Activated CD8-positive, alpha-beta memory T cell treated with anti-CD3 and anti-CD28 coated beads, Interleukin-2, amount 50 U/mL, for 1 hour (primary cell): ENCODE data around the gene C16orf96.

Experiments used
- DNase-seq: peaks from one replicate; pipeline ENCODE4 v3.0.0-alpha.2; 2020; ENCODE audit errors: extremely low read depth

Gene C16orf96

DNA sequence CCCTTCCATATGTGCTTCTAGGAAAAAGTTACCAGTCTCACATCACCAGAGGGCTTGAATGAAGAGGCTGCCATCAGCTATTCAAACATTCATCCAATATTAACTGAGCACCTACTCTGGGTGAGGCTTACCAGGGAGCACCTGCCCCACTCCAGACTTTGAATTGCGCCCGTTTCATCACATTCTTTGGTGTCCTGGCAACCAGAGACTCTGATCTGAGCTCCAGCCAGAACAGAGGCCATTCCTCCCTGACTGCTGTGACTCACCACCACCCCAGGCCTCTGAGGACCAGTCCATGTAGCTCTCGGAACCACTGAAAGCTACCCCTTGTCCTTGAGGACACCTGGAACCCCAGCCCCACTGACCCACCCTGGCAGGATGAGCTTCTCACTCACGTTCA lies at the start of gene C16orf96:
C16orf96 (plus strand) TSS at position 229 of the 400 bp plus-strand sequence; CDS start at position 379, 150 bp downstream.
- no peak for DNase-seq

DNA sequence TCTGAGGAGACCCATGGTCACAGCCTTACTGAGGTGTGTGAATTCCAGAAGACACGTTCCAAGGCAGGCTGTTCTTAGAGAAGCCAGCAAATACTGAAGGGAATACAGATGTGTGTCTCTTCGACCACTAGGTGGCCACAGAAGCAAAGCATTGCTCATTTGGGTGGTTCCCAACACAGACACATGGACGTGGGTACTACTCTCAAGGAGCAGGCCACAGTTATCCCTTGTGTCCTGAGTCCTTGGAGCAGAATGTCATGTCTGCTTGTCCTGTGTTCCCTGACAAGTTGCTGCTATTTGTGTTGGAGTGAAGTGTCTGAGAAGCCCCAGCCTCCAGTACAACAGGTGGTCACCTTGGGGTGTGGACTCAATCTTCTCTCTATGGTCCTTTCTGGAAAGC lies 49.7 kb upstream of the C16orf96 start:
- peak; percentile 20 for DNase-seq

DNA sequence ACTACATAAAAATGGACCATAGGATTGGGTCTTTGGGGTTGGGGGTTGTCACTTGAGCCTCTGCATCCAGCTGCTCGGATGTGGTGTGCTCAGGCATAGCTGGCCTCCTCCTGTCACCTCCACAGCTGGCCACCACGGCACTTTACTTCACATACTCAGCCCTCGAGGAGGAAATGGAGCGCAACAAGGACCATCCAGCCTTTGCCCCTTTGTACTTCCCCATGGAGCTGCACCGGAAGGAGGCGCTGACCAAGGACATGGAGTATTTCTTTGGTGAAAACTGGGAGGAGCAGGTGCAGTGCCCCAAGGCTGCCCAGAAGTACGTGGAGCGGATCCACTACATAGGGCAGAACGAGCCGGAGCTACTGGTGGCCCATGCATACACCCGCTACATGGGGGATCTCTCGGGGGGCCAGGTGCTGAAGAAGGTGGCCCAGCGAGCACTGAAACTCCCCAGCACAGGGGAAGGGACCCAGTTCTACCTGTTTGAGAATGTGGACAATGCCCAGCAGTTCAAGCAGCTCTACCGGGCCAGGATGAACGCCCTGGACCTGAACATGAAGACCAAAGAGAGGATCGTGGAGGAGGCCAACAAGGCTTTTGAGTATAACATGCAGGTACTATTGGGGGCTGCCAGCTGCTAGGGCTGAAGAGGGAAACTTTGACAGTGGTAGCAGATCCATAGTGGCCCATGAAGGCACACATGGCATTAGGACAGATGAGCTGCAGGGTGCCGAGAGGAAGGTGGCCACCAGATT lies 48.4 kb upstream of the C16orf96 start:
- DNase-seq, result no peak

DNA sequence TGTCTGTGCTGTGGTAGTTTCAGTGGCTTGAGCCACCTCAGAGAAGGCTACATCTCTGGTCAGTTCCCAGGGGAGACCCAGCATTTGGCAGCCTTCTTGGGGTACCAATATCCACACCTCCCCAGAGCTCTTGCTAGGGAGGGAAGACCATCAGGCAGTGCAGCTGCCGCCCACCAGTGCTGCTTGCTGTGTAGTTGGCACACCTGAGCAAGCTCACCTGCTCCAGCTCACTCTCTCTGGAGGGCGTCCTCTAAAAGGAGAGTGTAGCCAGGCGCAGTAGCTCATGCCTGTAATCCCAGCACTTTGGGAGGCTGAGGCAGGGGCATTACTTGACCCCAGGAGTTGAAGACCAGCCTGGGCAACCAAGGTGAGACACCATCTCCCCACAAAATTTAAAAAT lies 47.3 kb upstream of the C16orf96 start:
- no peak for DNase-seq

DNA sequence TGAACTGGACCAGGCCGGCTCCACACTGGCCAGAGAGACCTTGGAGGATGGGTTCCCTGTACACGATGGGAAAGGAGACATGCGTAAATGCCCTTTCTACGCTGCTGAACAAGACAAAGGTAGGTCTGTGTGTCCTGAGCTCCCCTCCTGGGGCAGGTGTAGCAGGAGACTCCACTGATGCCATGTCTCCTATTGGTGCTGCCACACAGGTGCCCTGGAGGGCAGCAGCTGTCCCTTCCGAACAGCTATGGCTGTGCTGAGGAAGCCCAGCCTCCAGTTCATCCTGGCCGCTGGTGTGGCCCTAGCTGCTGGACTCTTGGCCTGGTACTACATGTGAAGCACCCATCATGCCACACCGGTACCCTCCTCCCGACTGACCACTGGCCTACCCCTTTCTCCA lies 46.7 kb upstream of the C16orf96 start:
- DNase-seq, result no peak

DNA sequence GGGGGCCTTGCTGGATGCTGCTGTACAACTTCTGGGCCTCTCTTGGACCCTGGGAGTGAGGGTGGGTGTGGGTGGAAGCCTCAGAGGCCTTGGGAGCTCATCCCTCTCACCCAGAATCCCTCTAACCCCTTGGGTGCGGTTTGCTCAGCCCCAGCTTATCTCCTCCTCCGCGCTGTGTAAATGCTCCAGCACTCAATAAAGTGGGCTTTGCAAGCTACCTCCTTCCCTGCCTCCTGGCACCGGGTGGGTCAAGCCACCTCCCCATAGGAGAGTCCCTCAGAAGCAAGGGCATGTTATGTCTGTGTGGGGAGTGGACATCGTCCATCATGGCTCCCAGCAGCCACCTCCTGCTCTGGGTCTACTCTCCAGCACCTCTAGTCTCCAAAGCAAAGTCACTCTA lies 46.0 kb upstream of the C16orf96 start:
- no peak for DNase-seq

DNA sequence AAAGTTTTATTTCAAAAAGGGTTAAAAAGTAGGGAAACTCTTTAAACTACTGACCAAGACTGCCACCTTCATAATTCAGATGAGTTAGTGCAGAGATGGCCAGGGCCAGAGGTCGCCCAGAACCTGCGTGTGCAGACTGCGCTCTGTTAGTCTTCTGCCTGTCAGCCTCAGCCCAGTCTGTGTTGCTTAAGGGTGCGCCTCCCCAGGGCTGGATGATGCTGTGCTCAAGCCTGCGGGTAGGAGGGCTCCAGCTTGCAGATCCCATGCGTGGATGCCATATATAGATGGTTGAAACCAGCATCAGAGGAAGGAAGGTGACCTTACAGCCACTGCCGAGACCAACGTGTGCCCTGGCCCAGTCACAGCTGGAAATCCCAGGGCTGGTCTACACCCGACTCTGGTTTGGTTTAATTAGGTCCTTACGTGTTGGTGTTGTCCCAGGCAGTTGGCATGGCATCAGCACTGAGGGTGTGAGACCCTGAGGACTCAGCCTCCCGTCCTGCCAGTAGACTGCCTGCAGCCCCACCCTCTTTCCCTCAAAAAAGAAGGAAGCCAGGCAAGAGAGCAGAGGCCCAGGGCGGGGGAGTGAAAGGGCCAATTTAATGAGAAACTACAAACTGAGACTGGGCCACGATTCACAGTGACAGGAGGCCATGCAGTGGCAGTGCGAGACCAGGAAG lies 45.3 kb upstream of the C16orf96 start:
- DNase-seq, result no peak

DNA sequence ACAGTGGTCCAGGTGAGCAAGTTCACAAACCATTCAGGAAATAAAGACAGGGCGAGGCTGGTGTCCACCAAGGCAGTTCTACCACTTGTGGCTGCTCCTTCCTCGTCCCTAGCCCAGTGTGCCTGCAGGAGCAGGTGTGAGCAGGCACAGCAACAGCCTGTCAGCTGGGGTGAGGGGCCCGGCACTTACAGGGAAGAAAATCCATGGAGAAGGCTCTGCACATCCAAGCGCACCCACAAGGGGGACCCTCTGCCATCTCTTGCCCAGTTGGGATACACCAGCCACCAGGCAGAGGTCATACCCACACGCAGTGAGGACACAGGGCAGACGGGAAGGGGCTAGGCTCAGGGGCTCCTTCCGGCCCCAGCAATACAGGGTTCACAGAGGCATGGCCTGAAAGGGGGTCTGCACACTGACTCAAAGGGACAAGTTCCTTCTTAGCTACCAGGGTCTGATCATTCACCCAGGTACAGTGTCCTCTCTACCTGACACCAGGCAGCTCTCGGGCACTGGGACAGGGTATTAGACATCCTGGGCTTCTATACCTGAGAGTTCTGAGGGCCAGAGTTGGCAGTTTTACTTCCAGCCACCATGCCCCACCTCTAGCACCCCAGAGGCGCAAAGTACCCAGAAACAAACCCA lies 44.6 kb upstream of the C16orf96 start:
- no peak for DNase-seq

DNA sequence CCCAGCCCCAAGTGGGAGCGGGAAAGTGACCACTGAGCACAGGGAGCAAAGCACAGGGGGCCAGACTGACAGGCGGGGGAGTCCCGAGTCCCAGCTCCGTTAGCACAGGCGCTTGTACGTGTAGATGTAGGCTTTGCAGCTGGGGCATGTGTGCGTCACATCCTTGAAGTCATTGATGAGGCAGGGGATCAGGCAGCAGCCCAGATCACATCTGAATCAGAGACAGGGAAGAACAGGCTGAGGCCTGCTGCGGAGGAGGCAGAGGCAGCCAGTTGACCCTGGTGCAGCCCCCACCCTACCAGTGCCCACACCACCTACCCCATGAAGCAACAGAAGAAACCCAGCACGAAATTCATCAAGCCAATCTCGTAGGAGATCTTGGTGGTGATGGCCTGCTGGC lies 43.7 kb upstream of the C16orf96 start:
- DNase-seq, result no peak

DNA sequence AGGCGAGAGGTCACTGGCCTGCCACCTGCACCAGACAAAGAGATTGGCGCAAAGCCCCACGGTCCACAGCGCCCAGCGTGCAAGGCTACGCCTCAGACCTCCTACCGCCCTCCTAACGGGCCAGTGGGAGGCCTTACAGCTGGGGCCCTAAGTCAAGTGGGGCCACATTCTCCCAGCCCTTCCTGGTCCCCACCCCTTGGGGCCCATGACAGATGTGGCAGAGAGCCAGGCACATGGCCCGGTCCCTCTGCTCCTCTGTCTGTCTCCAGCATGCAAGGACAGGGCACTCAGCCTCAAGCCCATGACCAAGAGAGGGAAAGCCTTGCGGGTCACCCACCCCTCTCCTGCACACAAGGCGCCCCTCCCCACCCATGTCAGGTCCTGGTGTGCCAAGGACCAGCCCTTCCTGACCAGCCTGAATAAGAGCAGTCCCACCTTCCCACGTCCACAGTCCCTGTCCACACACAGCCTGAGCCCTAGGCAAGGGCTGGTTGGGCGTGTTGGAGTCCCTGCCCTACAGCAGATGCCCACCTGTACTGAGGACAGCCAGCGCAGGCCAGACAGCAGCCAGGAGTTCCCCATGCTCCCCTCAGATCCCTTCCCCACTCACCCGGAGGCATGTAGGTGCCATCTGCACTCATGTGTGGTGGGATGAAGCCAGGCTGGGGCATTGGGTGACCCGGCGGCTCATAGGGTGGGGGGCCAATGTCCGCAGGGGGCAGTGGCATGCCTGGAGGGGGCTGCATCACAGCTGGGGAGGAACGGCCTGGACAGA lies 42.9 kb upstream of the C16orf96 start:
- no peak for DNase-seq

DNA sequence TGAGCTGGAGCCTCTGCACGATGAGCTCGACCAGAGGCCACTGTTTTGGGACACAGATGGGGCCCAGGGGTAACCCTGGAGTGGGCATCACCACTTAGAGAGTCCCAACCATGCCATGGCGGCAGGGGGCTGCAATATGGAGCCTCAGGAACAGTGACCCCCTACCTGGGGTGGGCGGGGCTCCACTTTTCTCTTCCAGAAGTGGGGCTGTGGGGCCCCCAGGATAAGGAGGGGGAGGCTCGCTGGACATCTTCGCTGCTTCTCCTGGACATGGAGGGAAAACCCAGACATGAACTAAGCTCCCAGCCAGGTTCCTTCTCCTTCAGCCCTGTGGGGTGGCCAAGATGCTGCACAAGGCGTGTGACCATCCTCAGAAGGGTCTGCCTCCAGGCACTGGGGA lies 42.3 kb upstream of the C16orf96 start:
- no peak for DNase-seq

DNA sequence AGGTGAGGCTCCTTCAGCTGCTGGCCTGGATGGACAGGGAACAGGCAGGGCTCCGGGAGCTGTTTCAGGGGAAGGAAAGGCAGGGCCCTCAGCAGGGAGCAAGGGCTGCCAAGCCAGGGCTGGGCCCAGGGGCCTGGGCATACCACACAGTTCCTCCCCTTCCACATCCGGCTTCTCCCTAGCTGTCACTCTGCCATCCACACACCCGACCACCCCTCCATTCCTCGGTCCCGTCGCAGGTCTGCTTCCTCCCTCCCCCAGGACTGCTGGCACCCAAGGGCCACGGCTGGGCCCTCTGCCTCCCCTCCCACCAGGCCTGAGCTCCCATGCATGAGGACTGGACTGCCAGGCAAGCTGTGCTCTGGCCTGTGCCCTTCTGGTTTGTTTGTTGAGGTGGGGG lies 41.5 kb upstream of the C16orf96 start:
- no peak for DNase-seq

DNA sequence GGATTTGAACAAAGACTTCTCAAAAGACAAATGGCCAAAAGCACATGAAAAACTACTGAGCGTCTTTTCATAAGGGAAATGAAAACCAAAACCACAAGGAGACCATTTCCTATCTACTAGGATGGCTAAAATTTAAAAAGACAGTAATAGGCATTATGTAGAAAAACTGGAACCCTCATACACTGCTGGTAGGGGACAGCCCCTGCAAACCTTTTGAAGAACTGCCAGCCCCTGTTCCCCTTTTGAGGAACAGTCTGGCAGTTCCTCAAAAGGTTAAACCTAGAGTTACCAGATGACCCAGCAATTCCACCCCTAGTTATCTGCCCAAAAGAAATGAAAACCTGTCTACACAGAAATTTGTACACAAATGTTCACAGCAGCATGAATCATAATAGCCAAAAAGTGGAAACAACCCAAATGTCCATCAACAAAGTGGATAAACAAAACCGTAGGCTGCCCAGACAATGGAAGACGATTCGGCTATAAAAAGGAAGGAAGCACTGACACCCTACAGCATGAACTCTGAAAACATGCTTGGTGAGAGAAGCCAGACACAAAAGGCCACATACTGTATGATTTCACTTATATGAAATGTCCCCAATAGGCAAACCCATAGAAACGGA lies 40.4 kb upstream of the C16orf96 start:
- no peak for DNase-seq

DNA sequence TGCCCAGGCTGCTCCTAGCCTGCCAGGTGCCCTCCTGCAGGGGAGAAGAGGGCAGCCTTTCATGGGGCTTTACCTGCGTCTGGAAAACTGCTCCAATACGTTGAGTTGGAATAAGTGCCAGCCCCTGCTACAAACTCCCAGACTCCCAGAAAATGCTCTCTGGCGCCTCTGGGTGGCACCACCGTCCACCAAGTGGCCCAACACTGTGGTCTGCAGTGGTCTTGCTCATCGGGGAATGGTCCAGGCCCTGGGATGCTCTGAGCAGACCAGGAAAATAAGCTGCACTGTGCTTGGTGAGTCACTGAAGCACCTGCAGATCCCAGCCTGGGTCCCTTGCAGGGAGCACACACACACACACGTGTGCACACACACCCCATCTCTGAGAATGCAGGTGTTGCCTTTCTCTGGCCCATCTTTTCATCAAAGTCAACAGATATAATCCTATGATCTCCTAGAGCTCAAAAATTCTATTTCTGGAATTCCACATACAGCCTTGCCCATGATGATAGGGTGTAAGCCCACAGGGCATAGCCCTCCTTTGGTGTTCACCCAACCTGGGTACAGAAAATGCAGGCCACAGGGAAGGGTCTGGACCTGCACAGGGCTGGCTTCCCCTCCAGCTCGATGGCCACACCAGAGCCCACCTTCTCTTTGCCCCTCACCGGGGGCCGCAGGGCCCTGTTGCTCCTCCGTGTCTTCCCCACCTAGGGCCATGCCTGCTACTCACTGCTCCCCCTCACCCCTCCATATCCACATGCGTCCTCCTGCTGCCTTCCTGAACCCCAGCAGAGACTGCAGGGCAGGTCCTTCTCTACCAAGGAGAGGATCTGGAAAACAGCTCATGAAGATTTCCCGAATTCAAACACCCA lies 38.1 kb upstream of the C16orf96 start:
- DNase-seq, result no peak

DNA sequence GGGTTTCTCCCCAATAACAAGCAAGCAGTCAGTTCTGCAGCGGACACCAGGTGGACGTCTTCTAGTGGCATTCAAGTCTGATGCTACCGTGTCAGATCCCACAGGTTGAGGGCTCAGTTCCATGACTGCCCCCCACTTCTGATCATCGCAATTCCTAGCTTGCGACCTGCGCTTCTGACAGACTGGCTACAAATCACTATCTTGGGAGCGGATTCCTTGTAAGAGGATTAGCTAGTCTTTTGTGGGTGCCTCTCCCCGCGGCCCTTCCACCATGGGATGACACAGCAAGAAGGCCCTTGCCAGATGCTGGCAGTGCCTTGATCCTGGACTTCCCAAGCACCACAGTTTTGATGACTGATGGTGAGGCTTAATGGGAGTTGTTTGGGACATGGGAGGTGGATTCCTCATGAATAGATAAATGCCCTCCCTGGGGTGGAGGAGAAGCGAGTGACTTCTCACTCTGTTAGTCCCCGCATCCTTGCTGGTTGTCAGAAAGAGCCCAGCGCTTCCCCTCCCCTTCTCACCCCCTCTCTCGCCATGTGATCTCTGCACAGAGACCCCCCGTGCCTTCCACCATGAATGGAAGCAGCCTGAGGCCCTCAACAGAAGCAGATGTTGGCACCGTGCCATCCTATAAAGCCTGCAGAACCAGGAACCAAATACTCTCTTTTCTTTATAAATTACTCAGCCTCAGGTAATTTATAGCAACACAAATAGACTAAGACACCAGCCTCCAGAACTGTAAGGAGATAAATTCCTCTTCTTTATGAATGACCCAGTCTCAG lies 36.7 kb upstream of the C16orf96 start:
- no peak for DNase-seq

DNA sequence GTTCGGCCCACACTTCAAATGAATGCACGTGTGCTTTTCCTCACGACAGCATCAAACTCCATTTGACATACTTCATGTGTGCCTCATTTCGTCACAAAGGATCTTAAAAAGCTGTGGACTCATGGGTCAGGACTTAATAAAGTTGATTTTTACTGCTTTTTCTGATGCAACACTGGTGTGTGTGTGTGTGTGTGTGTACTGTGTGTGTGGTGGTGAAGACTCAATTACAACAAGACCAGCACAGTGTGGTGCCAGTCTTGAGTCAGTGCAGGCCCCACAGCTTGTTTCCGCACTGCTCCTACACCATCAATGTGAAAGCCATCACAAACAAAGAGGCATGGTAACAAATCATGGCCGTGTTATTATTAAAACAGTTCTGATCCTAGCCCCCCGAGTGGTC lies 35.2 kb upstream of the C16orf96 start:
- no peak for DNase-seq

DNA sequence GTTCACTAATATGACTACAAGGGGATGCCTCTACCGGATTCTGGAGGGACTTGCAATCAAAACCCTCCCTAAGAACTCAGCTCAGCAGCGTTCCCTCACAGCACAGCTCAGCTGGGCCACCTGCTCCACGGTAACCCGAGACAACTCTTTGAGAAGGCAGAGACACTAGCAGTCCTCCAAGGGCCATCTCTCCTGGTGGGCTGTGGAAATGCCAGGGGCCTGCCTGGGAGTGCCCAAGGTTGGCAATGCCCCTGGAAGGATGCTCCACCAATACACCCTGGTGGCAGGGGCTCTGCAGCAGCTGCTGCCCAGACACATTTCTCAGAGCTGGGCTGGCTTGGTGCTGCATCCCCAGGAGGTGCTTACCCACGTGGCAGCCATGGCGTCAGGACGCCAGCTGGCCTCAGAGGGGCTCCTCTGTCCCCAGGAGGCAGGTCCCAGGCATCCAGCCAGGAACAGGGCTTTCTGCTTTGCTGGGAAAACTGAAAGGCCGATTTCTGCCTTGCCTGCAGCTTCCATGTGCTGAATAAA lies 34.0 kb upstream of the C16orf96 start:
- DNase-seq, result no peak

DNA sequence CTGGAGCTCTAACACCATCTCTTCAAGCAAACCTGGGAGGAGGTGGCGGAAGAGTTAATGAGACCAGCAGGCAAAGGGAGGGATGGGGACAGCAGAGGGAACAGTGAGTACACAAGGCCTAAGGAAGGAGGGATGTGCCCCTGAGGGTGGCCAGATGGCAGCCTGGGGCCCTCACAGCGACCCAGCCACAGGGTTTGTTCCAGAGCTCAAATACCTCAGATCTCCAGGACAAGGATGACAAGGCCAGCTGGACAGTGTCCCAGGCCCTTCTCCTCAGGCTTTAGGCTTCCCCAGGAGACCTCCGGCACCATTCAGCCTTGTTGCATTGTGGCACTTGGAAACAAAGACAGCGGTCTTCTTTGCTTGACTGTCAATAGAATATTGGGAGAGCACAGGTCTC lies 32.5 kb upstream of the C16orf96 start:
- no peak for DNase-seq

DNA sequence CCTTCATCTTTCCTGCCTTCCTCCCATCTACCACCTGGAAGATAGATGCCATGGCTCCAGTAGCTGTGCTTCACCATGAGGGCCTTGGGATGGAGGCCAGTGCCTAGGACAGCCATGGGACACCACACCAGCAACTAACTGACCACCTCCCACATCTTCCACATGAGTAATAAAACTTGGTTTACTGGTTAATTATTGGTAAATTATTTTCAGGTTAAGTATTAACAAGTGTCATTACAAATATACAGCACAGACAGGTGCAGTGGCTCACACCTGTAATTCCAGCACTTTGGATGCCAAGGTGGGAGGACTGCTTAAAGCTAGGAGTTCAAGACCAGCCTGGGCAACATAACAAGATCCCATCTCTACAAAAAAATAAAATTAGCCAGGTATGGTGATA lies 31.6 kb upstream of the C16orf96 start:
- DNase-seq, result no peak

DNA sequence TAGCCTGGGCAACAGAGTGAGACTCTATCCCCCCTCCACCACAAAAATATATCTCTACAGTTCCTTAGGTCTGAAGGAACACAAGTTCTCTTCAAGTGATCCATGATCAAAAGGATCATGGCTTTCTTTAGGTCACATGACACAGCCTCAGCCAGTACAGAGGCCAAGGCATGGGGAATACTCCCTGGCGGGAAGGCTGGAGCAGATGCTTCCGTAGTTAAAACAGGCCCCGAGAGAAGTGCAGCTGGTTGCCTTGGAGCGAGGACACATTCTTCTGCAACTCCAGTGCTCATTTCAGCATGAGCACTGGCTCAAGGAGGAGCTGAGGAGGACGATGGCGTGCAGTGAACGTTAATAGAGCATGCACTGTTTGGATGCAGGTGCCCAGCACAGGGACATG lies 31.1 kb upstream of the C16orf96 start:
- no peak for DNase-seq
